ENCODE data around the gene SYCN. TPM values are rescaled to one million over a fixed set of nuclear protein-coding genes. Genes with fewer than 3 reads are reported as not detected.

The SYCN gene
- total and polyA plus RNA-seq, 2 of the 8 experiments (the other 6 are each of a cell fraction or from before 2014, with no cell fraction given), result not detected

GRCh38 chr19:39205449-39205764, 1.3 kb upstream of the SYCN start (continued):
- TF ChIP-seq SIN3A (conservative IDR thresholded peaks at IDR 0.05 in 1 of 2, IDR thresholded peaks at IDR 0.05 in 1 of 2; ENCODE audit: low read depth in 1 of 2, low read length in 2 of 2) (no peak), KDM4A (IDR thresholded peaks at IDR 0.05; ENCODE audit: low read depth, low read length, severe bottlenecking) (no peak)

All from H1 (cell line).